HCT116 (cell line): ENCODE results near the gene SNF8. TPM values are rescaled to one million over a fixed set of nuclear protein-coding genes. Genes with fewer than 3 reads are reported as not detected.

Experiments
- ATAC-seq: fragments of 200-7000 bp; cut with Tn5 transposase; 2 replicates; pipeline ENCODE4 v1.9.1; 2020; ENCODE audit warnings: mild to moderate bottlenecking, moderate library complexity
- BruUV-seq: library from RNA; stranded (reverse); fragments of 400-500 nt; replicated peaks from 2 replicates; lab custom pipeline; 2021; lab: Mats Ljungman, UMichigan
- CTCF ChIA-PET: fragments of 300-600 bp; sonication (Branson Sonifier 250); formaldehyde crosslinking; loops from one replicate; lab custom pipeline; 2021; ENCODE audit warnings: antibody characterized with exemption; lab: Charles Lee
- POLR2A ChIA-PET: fragments of 300-600, 350-600 bp; sonication (Branson Sonifier 250); formaldehyde crosslinking; loops from one replicate; lab custom pipeline; 2021; ENCODE audit warnings: antibody characterized with exemption; lab: Charles Lee
- RAD21 ChIA-PET, 2 experiments: fragments of 300-600 bp; sonication (Branson Sonifier 250); formaldehyde crosslinking; loops; one replicate each; lab custom pipeline; 2023; ENCODE audit warnings: low total read pairs in 2 of 2; ENCODE audit not compliant: uncharacterized antibody in 2 of 2, unreplicated experiment in 2 of 2, low non-redundant PET in 1 of 2; lab: Charles Lee
- DNase-seq: peaks from one replicate; pipeline ENCODE4 v3.0.0-alpha.2; 2010; ENCODE audit warnings: low read depth, low spot score
- H2AFZ ChIP-seq: fragments of 200-600 bp; shearing (Covaris generic), sonication (generic); 2 replicates; pipeline ENCODE4 v1.6.1; 2017; ENCODE audit warnings: low read depth, mixed run types, mixed read lengths, antibody characterized with exemption, low read length; ENCODE audit not compliant: poor library complexity, severe bottlenecking
- H3K27ac ChIP-seq: 2 replicates; pipeline ENCODE4 v1.5.1; 2012; ENCODE audit warnings: low read depth, low read length
- H3K27me3 ChIP-seq: fragments of 200-600 bp; sonication (generic); 2 replicates; pipeline ENCODE4 v1.6.1; 2016; ENCODE audit warnings: mixed run types, low read length, mixed read lengths; ENCODE audit not compliant: insufficient read depth
- H3K36me3 ChIP-seq, 2 experiments: fragments of 200-500 bp in 1 of 2; fragments of 200-600 bp in 1 of 2; sonication (Bioruptor generic) in 1 of 2; sonication (generic) in 1 of 2; 2 replicates each; pipeline versions ENCODE4 v1.5.1 to v1.6.1; 2014 to 2016; ENCODE audit warnings: low read length in 2 of 2, inconsistent platforms in 1 of 2, mixed read lengths in 1 of 2, mixed run types in 1 of 2; ENCODE audit not compliant: insufficient read depth in 2 of 2, control insufficient read depth in 1 of 2
- H3K4me1 ChIP-seq, 2 experiments: fragments of 200-600 bp in 1 of 2; sonication (generic) in 1 of 2; 2 replicates each; pipeline versions ENCODE4 v1.5.1 to v1.6.1; 2012 to 2017; ENCODE audit warnings: low read length in 2 of 2, inconsistent platforms in 1 of 2, mild to moderate bottlenecking in 1 of 2, mixed read lengths in 1 of 2, mixed run types in 1 of 2, moderate library complexity in 1 of 2; ENCODE audit not compliant: insufficient read depth in 2 of 2, control insufficient read depth in 1 of 2
- H3K4me2 ChIP-seq: fragments of 200-600 bp; sonication (generic); 2 replicates; pipeline ENCODE4 v1.6.1; 2017; ENCODE audit warnings: mixed run types, low read length, mixed read lengths
- H3K4me3 ChIP-seq, 2 experiments: fragments of 200-600 bp in 1 of 2; sonication (generic) in 1 of 2; replicated peaks in 1 of 2; 2 replicates each; pipeline ENCODE4 v1.5.1; 2011 to 2016; ENCODE audit warnings: low read length in 2 of 2, control low read depth in 1 of 2, low read depth in 1 of 2, mild to moderate bottlenecking in 1 of 2, mixed read lengths in 1 of 2, mixed run types in 1 of 2
- H3K79me2 ChIP-seq: fragments of 200-600 bp; sonication (generic); 2 replicates; pipeline ENCODE4 v1.6.1; 2017; ENCODE audit warnings: mild to moderate bottlenecking, mixed run types, low read length, moderate library complexity, mixed read lengths; ENCODE audit not compliant: insufficient read depth
- H3K9ac ChIP-seq: fragments of 200-600 bp; sonication (generic); 2 replicates; pipeline ENCODE4 v1.6.1; 2016; ENCODE audit warnings: low read length, mixed read lengths
- H3K9me2 ChIP-seq: fragments of 200-600 bp; sonication (generic), shearing (Covaris generic); 2 replicates; pipeline ENCODE4 v1.6.1; 2017; ENCODE audit warnings: mixed run types, mild to moderate bottlenecking, moderate library complexity; ENCODE audit not compliant: insufficient read depth
- H3K9me3 ChIP-seq, 2 experiments: fragments of 200-500 bp in 1 of 2; fragments of 200-600 bp in 1 of 2; sonication (Bioruptor generic) in 1 of 2; sonication (generic) in 1 of 2; 2 replicates each; pipeline ENCODE4 v1.6.1; 2014 to 2017; ENCODE audit warnings: low read length in 2 of 2, mixed read lengths in 2 of 2, inconsistent platforms in 1 of 2, low read depth in 1 of 2, mild to moderate bottlenecking in 1 of 2, mixed run types in 1 of 2, moderate library complexity in 1 of 2; ENCODE audit not compliant: control insufficient read depth in 1 of 2, insufficient read depth in 1 of 2
- H4K20me1 ChIP-seq: fragments of 200-600 bp; sonication (generic), shearing (Covaris generic); 2 replicates; pipeline ENCODE4 v1.6.1; 2017; ENCODE audit warnings: mixed run types, mild to moderate bottlenecking, moderate library complexity; ENCODE audit not compliant: insufficient read depth
- CEBPB ChIP-seq: IDR thresholded peaks from 2 replicates; pipeline ENCODE4 v1.6.1; 2012; ENCODE audit warnings: low read depth
- CTCF ChIP-seq, 3 experiments: fragments of 200-600 bp in 1 of 3; sonication (generic) in 1 of 3; IDR thresholded peaks in 2 of 3; conservative IDR thresholded peaks in 1 of 3; 2 replicates each; pipeline ENCODE4 v1.5.1; 2012 to 2017; ENCODE audit warnings: low read depth in 2 of 3, low read length in 2 of 3, antibody characterized with exemption in 1 of 3, borderline replicate concordance in 1 of 3, control low read depth in 1 of 3, mild to moderate bottlenecking in 1 of 3, mixed read lengths in 1 of 3, mixed run types in 1 of 3, moderate library complexity in 1 of 3; ENCODE audit not compliant: insufficient read depth in 1 of 3
- EZH2 ChIP-seq: fragments of 200-600 bp; sonication (generic); IDR thresholded peaks from 2 replicates; pipeline ENCODE4 v1.6.1; 2017; ENCODE audit warnings: antibody characterized with exemption, mixed run types
- FOSL1 ChIP-seq: IDR thresholded peaks from 2 replicates; pipeline ENCODE4 v1.6.1; 2012; ENCODE audit warnings: low read depth
- MAX ChIP-seq: IDR thresholded peaks from 2 replicates; pipeline ENCODE4 v1.6.1; 2012
- POLR2A ChIP-seq: IDR thresholded peaks from 2 replicates; pipeline ENCODE4 v1.7.0; 2011; ENCODE audit warnings: borderline replicate concordance; ENCODE audit not compliant: insufficient read depth, insufficient read length; ENCODE audit errors: extremely low read depth
- POLR2AphosphoS5 ChIP-seq: IDR thresholded peaks from 2 replicates; pipeline ENCODE4 v1.6.1; 2011; ENCODE audit warnings: mild to moderate bottlenecking, low read depth, low read length, moderate library complexity
- SIN3A ChIP-seq: IDR thresholded peaks from 2 replicates; pipeline ENCODE4 v1.6.1; 2012; ENCODE audit warnings: low read depth
- SRF ChIP-seq: IDR thresholded peaks from 2 replicates; pipeline ENCODE4 v1.6.1; 2012; ENCODE audit warnings: low read depth
- TCF7L2 ChIP-seq: IDR thresholded peaks from 2 replicates; pipeline ENCODE4 v1.7.0; 2011; ENCODE audit warnings: borderline replicate concordance, inconsistent platforms; ENCODE audit not compliant: insufficient read depth, insufficient read length; ENCODE audit errors: extremely low read depth
- ZBTB33 ChIP-seq: IDR thresholded peaks from 2 replicates; pipeline ENCODE4 v1.6.1; 2011; ENCODE audit warnings: mild to moderate bottlenecking, low read length, moderate library complexity; ENCODE audit not compliant: insufficient replicate concordance; ENCODE audit errors: extremely low read depth
- intact Hi-C: fragments of 100-400 bp; cut with micrococcal nuclease; formaldehyde crosslinking; loops from 2 replicates; pipeline ENCODE4 v1.10.0; 2022
- total RNA-seq: library from RNA; stranded (reverse); gene quantifications from one replicate; pipeline ENCODE4 v1.2.1, GENCODE V29; 2021; ENCODE audit not compliant: unreplicated experiment

The SNF8 gene
- total RNA-seq, 1 experiment from 2014 or later = 178 TPM

GRCh38 chr17:48910370-48910769 lies 34.3 kb downstream of the SNF8 start:
- no peaks in the 10 kb centered on the region for H3K9me3 ChIP-seq

More at GRCh38 chr17:48910370-48910769, 34.3 kb downstream of the SNF8 start:
- POLR2A ChIA-PET = no interaction called here
- Histone ChIP-seq H3K27me3 (no peaks in the 10 kb centered on the region), H2AFZ (no peak overlapping the region), H3K9ac (0 out of 2 replicates have a peak overlapping the region, but pooled peaks have one; percentile 93), H4K20me1 (peaks cover 37% of the 10 kb centered on the region), H3K36me3 (peaks cover 39 to 54% of the 10 kb centered on the region in 2 experiments), H3K4me2 (peak overlapping the region; percentile 75), H3K79me2 (peaks cover 69% of the 10 kb centered on the region), H3K4me3 (no peak overlapping the region; a peak in 2 of 4 replicates), H3K9me2 (no peaks in the 10 kb centered on the region), H3K4me1 (peaks cover 18 to 26% of the 10 kb centered on the region in 2 experiments), H3K27ac (no peak overlapping the region)
- intact Hi-C loops = no loop called here
- RAD21 ChIA-PET = no interaction called here
- no TSS peak for BruUV-seq
- ATAC-seq (no peak), DNase-seq (no peak)
- TF ChIP-seq TCF7L2 = no peak
- no peak for TF ChIP-seq POLR2AphosphoS5
- no peak for TF ChIP-seq MAX
- no peak for TF ChIP-seq POLR2A
- TF ChIP-seq SIN3A = no peak
- no peak for TF ChIP-seq CTCF (IDR thresholded peaks at IDR 0.05 in 2 of 3, conservative IDR thresholded peaks at IDR 0.05 in 1 of 3; ENCODE audit: borderline replicate concordance in 1 of 3, insufficient read depth in 1 of 3, low read depth in 2 of 3, low read length in 2 of 3)
- TF ChIP-seq EZH2 = no peak
- no peak for TF ChIP-seq SRF
- no peak for TF ChIP-seq CEBPB
- no peak for TF ChIP-seq FOSL1
- TF ChIP-seq ZBTB33 = no peak
- CTCF ChIA-PET = no interaction called here
